ENCODE results near the gene RGS17.

GRCh38 chr6:152959333-152959732 is 171.7 kb downstream of the RGS17 start:
- TF ChIP-seq POLR2A (IDR thresholded peaks at IDR 0.05) (no peak), CTCF (IDR thresholded peaks at IDR 0.05) (no peak), POLR2AphosphoS5 (IDR thresholded peaks at IDR 0.05) (no peak)

All from transverse colon (tissue), 4 donors.